HFF-Myc (cell line): ENCODE data around the gene AP2S1.

ENCODE experiments used
- DNase-seq: peaks from one replicate; pipeline ENCODE4 v3.0.0-alpha.2; 2011; ENCODE audit warnings: low read depth; ENCODE audit errors: extremely low read depth
- H3K4me3 ChIP-seq: replicated peaks from 2 replicates; pipeline ENCODE4 v1.5.1; 2011; ENCODE audit warnings: low read depth, mild to moderate bottlenecking, control low read depth, low read length
- CTCF ChIP-seq: IDR thresholded peaks from 2 replicates; pipeline ENCODE4 v1.5.1; 2012; ENCODE audit warnings: mild to moderate bottlenecking, low read depth, low read length, control low read depth; ENCODE audit errors: missing control alignments

Gene AP2S1

GRCh38 chr19:46866407-46867136 is 15.9 kb upstream of the AP2S1 start:
- no peak for TF ChIP-seq CTCF
- H3K4me3 ChIP-seq = no peak overlapping the region
- no peak for DNase-seq

GRCh38 chr19:46863818-46864629 is 13.4 kb upstream of the AP2S1 start:
- no peak for TF ChIP-seq CTCF
- DNase-seq = peak; percentile 38
- H3K4me3 ChIP-seq = peak overlapping the region; percentile 87

GRCh38 chr19:46862974-46863632 is 12.5 kb upstream of the AP2S1 start:
- no peak for DNase-seq
- peak overlapping the region; percentile 87 for H3K4me3 ChIP-seq
- no peak for TF ChIP-seq CTCF

- no peak for DNase-seq
- H3K4me3 ChIP-seq = peak overlapping the region; percentile 87
- TF ChIP-seq CTCF = no peak
Observed at GRCh38 chr19:46862503-46862834, 11.8 kb upstream of the AP2S1 start.

GRCh38 chr19:46861691-46862502 is 11.3 kb upstream of the AP2S1 start:
- TF ChIP-seq CTCF = no peak
- DNase-seq = no peak
- peak overlapping the region; percentile 87 for H3K4me3 ChIP-seq
